Measurements from ENCODE around the gene FTO. TPM values are rescaled to one million over a fixed set of nuclear protein-coding genes. Genes with fewer than 3 reads are reported as not detected.
"Not testable (repeated sequence)": the region's sequence is repeated elsewhere in the genome, so short reads cannot be mapped to it uniquely, and the experiment has no call there.

Gene FTO
- polyA plus RNA-seq, 3 donors from 2014 or later: 61.3 to 106 (median 65.1) TPM

DNA sequence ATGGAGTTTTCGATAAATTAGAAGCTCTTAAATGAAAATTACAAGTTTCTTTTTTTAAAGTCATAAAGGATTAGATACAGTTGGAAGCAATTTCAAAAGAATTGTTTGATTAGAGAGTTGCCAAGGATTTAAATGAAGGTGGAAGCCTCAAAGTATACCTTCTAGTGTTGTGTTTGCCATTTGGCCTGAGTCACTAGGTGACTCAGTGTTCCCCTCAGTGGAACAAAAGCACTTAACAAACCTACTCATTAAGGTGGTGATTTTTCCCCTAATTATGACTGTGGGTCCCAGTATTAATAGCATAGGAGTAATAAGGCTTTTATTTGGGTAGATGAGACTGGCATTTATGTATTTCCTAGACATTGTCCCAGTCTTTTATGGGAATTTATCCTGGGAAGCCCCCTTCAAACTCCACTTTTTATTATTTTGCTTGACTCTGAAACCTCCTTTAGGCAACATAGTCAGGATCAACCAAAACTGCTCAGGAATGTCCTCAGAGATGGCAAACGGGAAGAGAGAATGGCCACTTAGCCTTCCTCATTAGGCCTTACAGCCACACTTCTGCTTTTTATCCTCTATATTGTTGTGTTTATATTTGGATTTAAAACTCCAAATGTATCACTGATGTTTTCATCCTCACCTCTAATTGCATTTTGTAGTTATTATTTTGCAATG lies 161.0 kb downstream of the FTO start:
- H3K27me3 Mint-ChIP-seq (ENCODE audit: low read depth in 3 of 3): peaks cover 0 to 6% (median 0%) of the 10 kb centered on the region in 3 donors
- no peak for DNase-seq
- no peak overlapping the region for H3K27ac Mint-ChIP-seq
- peaks cover 11 to 39% (median 27%) of the 10 kb centered on the region in 3 donors for H3K36me3 Mint-ChIP-seq
- H3K9me3 Mint-ChIP-seq: no peaks in the 10 kb centered on the region
- H3K4me1 Mint-ChIP-seq: no peaks in the 10 kb centered on the region
- no peak overlapping the region for H3K4me3 Mint-ChIP-seq

DNA sequence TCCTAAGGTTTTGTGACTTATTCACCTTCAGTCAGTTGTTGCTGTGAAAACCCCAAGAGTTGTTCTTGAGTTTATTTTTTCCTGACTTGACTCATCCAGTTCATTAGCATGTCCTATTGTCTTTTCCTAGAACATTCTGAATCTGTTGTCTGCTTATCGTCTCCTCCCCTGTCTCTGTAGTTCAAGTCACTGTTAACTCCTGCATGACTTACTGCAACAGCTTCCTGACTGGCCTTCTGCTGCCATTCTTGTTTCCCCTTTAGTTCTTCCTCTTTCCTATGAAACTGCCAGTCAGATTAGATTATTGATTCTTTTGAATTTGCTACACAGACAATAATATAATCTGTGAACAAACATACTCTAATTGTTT lies 161.5 kb downstream of the FTO start:
- peaks cover 0 to under 1% (median 0%) of the 10 kb centered on the region in 6 donors for H3K9me3 Mint-ChIP-seq
- H3K36me3 Mint-ChIP-seq: peaks cover 14 to 36% (median 25%) of the 10 kb centered on the region in 3 donors
- no peak overlapping the region for H3K4me3 Mint-ChIP-seq
- no peaks in the 10 kb centered on the region for H3K4me1 Mint-ChIP-seq
- DNase-seq: no peak
- peak overlapping the region in 2 of 6 donors; percentile 1 to 7 for H3K27ac Mint-ChIP-seq
- H3K27me3 Mint-ChIP-seq (ENCODE audit: low read depth in 3 of 3): peaks cover 0 to 3% (median 0%) of the 10 kb centered on the region in 3 donors

- H3K27ac Mint-ChIP-seq: no peak overlapping the region
These were observed 162.6 kb downstream of the FTO start for GRCh38 chr16:53866520-53866919.

GRCh38 chr16:53870831-53871230 lies 166.9 kb downstream of the FTO start:
- Mint-ChIP-seq H3K27ac (no peak overlapping the region), H3K4me1 (peaks cover 0 to 2% of the 10 kb centered on the region in 2 donors), H3K4me3 (no peak overlapping the region), H3K27me3 (ENCODE audit: low read depth in 3 of 3) (peaks cover 0 to 5% (median 2%) of the 10 kb centered on the region in 3 donors), H3K36me3 (peaks cover 35 to 51% (median 47%) of the 10 kb centered on the region in 3 donors), H3K9me3 (peaks cover 0 to 13% (median 6%) of the 10 kb centered on the region in 6 donors)
- no peak for DNase-seq

More at GRCh38 chr16:53866520-53866919, 162.6 kb downstream of the FTO start:
- H3K4me3 Mint-ChIP-seq: no peak overlapping the region
- peaks cover 0 to 7% (median 5%) of the 10 kb centered on the region in 6 donors for H3K9me3 Mint-ChIP-seq
- no peaks in the 10 kb centered on the region for H3K4me1 Mint-ChIP-seq
- no peak for DNase-seq
- peaks cover 0 to 3% (median 0%) of the 10 kb centered on the region in 3 donors for H3K27me3 Mint-ChIP-seq (ENCODE audit: low read depth in 3 of 3)
- peaks cover 23 to 46% (median 34%) of the 10 kb centered on the region in 3 donors for H3K36me3 Mint-ChIP-seq

GRCh38 chr16:53872248-53873221 lies 168.6 kb downstream of the FTO start:
- Mint-ChIP-seq H3K27ac (no peak overlapping the region), H3K9me3 (peaks cover 0 to 13% (median 6%) of the 10 kb centered on the region in 6 donors), H3K4me1 (peaks cover 0 to 2% of the 10 kb centered on the region in 2 donors), H3K36me3 (peaks cover 35 to 50% (median 50%) of the 10 kb centered on the region in 3 donors), H3K4me3 (no peak overlapping the region), H3K27me3 (ENCODE audit: low read depth in 3 of 3) (peaks cover 0 to 7% (median 2%) of the 10 kb centered on the region in 3 donors)
- DNase-seq: no peak

DNA sequence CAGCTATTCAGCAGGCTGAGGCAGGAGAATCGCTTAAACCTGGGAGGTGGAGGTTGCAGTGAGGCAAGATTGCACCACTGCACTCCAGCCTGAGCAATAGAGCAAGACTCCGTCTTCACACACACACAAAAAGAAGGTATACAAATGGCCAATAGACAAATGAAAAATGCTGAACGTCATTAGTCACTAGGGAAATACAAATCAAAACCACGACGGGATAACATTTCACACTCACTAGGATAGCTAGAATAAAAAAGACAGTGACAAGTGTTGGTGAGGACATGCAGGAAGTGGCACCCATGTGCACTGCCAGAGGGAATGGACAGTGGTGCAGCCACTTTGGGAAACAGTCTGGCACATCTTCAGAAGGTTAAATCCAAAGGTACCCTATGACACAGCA lies 172.9 kb downstream of the FTO start:
- Mint-ChIP-seq H3K27ac (no peak overlapping the region), H3K4me3 (no peak overlapping the region), H3K36me3 (peaks cover 21 to 36% (median 31%) of the 10 kb centered on the region in 3 donors)

GRCh38 chr16:53878216-53878615 lies 174.3 kb downstream of the FTO start:
- H3K4me1 Mint-ChIP-seq: peaks cover 0 to 2% of the 10 kb centered on the region in 2 donors
- DNase-seq: no peak
- H3K36me3 Mint-ChIP-seq: peaks cover 11 to 31% (median 24%) of the 10 kb centered on the region in 3 donors
- no peak overlapping the region for H3K4me3 Mint-ChIP-seq
- H3K27ac Mint-ChIP-seq: no peak overlapping the region
- no peaks in the 10 kb centered on the region for H3K9me3 Mint-ChIP-seq
- peaks cover 0 to 4% (median 2%) of the 10 kb centered on the region in 3 donors for H3K27me3 Mint-ChIP-seq (ENCODE audit: low read depth in 3 of 3)

More for the DNA sequence above, 172.9 kb downstream of the FTO start:
- H3K4me1 Mint-ChIP-seq: peaks cover 0 to 2% of the 10 kb centered on the region in 2 donors
- peaks cover 0 to 6% (median 2%) of the 10 kb centered on the region in 6 donors for H3K9me3 Mint-ChIP-seq
- DNase-seq: no peak
- H3K27me3 Mint-ChIP-seq (ENCODE audit: low read depth in 3 of 3): peaks cover 0 to 6% (median 2%) of the 10 kb centered on the region in 3 donors

GRCh38 chr16:53881371-53881770 lies 177.4 kb downstream of the FTO start:
- peaks cover 0 to 2% (median 0%) of the 10 kb centered on the region in 3 donors for H3K27me3 Mint-ChIP-seq (ENCODE audit: low read depth in 3 of 3)

DNA sequence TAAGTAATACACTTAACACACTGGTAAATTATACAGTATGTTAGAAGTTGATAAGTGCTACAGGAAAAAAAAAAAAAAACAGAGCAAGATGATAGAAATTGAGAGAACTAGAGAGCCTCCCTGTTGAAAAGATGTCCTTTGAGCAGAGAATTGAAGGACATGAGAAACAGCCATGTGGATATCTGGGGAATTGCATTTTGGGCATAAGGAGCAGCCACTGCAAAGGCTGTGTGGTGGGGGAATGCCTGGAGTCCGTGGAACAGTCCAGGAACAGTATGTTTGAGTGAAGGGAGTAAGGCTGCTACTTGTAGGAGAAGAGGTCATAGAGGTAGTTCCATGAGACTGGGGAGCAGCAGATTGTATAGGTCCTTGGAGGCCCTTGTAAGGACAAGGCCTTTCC lies 178.4 kb downstream of the FTO start:
- H3K4me3 Mint-ChIP-seq: no peak overlapping the region
- no peak overlapping the region for H3K27ac Mint-ChIP-seq
- DNase-seq: no peak
- H3K36me3 Mint-ChIP-seq: peaks cover 29 to 36% (median 31%) of the 10 kb centered on the region in 3 donors
- H3K9me3 Mint-ChIP-seq: no peaks in the 10 kb centered on the region
- no peaks in the 10 kb centered on the region for H3K4me1 Mint-ChIP-seq
- no peaks in the 10 kb centered on the region for H3K27me3 Mint-ChIP-seq (ENCODE audit: low read depth in 3 of 3)

More at GRCh38 chr16:53881371-53881770, 177.4 kb downstream of the FTO start:
- no peak for DNase-seq
- Mint-ChIP-seq H3K4me1 (no peaks in the 10 kb centered on the region), H3K27ac (no peak overlapping the region), H3K36me3 (peaks cover 21 to 33% (median 22%) of the 10 kb centered on the region in 3 donors), H3K9me3 (no peaks in the 10 kb centered on the region), H3K4me3 (no peak overlapping the region)

- no peak overlapping the region for H3K4me3 Mint-ChIP-seq
- H3K27ac Mint-ChIP-seq: no peak overlapping the region
- no peak for DNase-seq
- no peaks in the 10 kb centered on the region for H3K9me3 Mint-ChIP-seq
- peaks cover 29 to 34% (median 34%) of the 10 kb centered on the region in 3 donors for H3K36me3 Mint-ChIP-seq
- no peaks in the 10 kb centered on the region for H3K27me3 Mint-ChIP-seq (ENCODE audit: low read depth in 3 of 3)
- no peaks in the 10 kb centered on the region for H3K4me1 Mint-ChIP-seq
These were observed 180.8 kb downstream of the FTO start for GRCh38 chr16:53884748-53885147.

- Mint-ChIP-seq H3K4me1 (no peaks in the 10 kb centered on the region), H3K27me3 (ENCODE audit: low read depth in 3 of 3) (no peaks in the 10 kb centered on the region), H3K27ac (no peak overlapping the region), H3K4me3 (no peak overlapping the region), H3K36me3 (peaks cover 24 to 26% (median 26%) of the 10 kb centered on the region in 3 donors), H3K9me3 (no peaks in the 10 kb centered on the region)
- DNase-seq: no peak
These were observed 182.8 kb downstream of the FTO start for GRCh38 chr16:53886482-53887378.

DNA sequence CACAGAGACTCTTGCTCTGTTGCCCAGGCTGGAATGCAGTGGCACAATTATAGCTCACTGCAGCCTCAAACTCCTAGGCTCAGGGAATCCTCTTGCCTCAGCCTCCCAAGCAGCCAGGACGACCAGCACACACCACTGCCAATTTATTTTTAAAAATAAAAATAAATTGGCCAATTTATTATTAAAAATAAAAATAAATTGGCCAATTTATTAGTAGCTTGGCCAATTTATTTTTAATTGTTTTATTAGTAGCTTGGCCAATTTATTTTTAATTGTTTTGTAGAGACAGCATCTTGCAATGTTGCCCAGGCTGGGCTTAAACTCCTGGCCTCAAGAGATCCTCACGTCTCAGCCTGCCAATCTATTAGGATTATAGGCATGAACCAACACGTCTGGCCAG lies 184.3 kb downstream of the FTO start:
- no peaks in the 10 kb centered on the region for H3K9me3 Mint-ChIP-seq

GRCh38 chr16:53890877-53891276 lies 186.9 kb downstream of the FTO start:
- not testable (repeated sequence) for H3K27ac Mint-ChIP-seq; H3K9me3 Mint-ChIP-seq; DNase-seq; H3K4me1 Mint-ChIP-seq; H3K4me3 Mint-ChIP-seq; H3K27me3 Mint-ChIP-seq (ENCODE audit: low read depth in 3 of 3)
- peaks cover 8 to 14% (median 12%) of the 10 kb centered on the region in 3 donors for H3K36me3 Mint-ChIP-seq

More for the DNA sequence above, 184.3 kb downstream of the FTO start:
- Mint-ChIP-seq H3K36me3 (peaks cover 22 to 26% (median 24%) of the 10 kb centered on the region in 3 donors), H3K4me1 (no peaks in the 10 kb centered on the region), H3K27me3 (ENCODE audit: low read depth in 3 of 3) (no peaks in the 10 kb centered on the region), H3K27ac (no peak overlapping the region), H3K4me3 (no peak overlapping the region)
- DNase-seq: no peak

All from immature natural killer cell (primary cell).